C4-2B (cell line): ENCODE results near the gene NOXO1.

Experiments
- ZFX ChIP-seq: fragments of 450-650 bp; IDR thresholded peaks from 2 replicates; pipeline ENCODE4 v1.6.1; 2017
- TF ChIP-seq, protein P1 (sequence below): fragments of 450-650 bp; conservative IDR thresholded peaks from 2 replicates; pipeline ENCODE4 v1.5.1; 2017; ENCODE audit warnings: mild to moderate bottlenecking

DNA sequence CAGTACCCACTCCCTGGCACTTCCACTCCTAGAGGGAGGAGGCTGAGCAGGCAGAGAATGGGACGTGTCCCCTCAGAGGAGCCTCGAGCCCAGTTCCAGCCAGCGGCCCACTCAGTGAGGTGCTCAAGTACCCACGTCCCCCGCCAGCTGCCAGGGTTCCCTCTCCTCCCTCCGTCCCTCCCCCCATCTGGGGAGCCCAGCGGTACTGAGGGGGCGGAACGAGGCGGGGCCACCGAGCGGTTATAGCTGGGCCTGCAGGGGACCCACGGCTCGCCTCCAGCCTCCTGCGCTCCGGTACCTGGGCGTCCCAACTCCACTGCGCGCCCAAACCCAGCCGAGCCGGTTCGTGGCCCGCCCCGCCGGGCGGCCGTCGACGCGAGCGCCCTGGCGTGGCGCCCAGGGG, 38.2 kb upstream of the NOXO1 start, which contains the start of gene NPW:
- TF ChIP-seq, protein P1, sequence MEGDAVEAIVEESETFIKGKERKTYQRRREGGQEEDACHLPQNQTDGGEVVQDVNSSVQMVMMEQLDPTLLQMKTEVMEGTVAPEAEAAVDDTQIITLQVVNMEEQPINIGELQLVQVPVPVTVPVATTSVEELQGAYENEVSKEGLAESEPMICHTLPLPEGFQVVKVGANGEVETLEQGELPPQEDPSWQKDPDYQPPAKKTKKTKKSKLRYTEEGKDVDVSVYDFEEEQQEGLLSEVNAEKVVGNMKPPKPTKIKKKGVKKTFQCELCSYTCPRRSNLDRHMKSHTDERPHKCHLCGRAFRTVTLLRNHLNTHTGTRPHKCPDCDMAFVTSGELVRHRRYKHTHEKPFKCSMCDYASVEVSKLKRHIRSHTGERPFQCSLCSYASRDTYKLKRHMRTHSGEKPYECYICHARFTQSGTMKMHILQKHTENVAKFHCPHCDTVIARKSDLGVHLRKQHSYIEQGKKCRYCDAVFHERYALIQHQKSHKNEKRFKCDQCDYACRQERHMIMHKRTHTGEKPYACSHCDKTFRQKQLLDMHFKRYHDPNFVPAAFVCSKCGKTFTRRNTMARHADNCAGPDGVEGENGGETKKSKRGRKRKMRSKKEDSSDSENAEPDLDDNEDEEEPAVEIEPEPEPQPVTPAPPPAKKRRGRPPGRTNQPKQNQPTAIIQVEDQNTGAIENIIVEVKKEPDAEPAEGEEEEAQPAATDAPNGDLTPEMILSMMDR = no peak
- TF ChIP-seq ZFX = no peak
